Measurements from ENCODE around the gene ATP7B.

GRCh38 chr13:51929699-51930098 is 81.6 kb downstream of the ATP7B start:
- TF ChIP-seq ZNF274 (IDR thresholded peaks at IDR 0.05; ENCODE audit: low read depth, low read length) (no peak), YY1 (IDR thresholded peaks at IDR 0.05; ENCODE audit: insufficient read depth, insufficient read length) (no peak)

Data from NT2/D1 (cell line).